ENCODE measurements around the gene IL12RB2.

Gene IL12RB2

DNA sequence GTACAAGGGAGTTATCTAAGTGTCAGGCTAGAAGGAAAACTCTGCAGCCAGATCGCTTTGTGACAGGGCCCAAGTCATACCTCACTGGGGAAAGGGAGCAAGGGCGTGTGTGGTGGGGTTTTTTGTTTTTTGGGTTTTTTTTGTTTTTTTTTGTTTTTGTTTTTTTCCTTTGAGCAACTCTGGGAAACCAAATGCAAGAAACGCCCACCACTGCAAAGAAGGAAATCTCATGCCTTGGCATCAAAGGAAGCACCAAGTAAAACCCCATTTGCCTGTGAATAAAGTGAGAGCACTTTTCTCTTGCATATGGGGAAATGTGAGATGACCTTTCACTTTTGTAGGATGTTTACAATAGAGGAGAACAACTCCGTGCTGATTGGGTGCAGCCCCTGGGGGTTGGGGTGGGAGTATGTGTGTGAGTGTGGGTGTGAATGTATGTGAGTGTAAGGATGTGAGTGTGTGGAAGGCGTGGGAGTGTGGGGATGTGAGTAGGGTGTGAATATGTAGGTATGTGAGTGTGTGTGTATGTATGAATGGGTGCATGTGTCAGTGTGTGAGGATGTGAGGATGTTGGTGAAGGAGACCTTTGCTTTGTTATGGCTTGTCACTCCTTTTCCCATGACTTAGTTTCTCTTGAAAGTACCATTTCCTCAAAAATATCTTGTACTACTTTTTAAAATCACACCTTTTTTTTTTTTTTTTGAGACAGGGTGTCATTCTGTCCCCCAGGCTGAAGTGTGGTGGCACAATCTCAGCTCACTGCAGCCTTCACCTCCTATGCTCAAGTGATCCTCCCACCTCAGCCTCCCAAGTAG lies 34.6 kb downstream of the IL12RB2 start:
- Histone ChIP-seq H3K4me3 (no peak overlapping the region), H3K27ac (no peak overlapping the region)

DNA sequence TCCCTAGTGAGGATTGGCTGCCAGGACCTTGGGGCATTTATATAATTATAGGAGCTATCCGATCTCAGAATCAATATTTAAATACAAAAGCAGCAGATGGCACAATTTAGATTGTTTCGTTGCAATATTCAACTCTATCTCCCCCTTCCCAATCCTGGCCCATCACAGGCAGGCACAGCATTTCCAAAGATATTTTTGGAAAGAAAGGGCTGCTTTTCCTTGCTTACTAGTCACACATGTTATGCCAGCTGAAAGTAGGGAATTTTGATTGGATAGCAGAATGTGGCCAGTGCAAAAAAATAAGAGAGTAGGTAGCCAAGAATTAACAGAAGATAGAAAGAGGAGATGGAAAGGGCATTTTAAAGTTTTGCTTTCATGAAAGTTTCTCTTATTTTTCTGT lies 37.9 kb downstream of the IL12RB2 start:
- H3K4me3 ChIP-seq: no peak overlapping the region
- no peak overlapping the region for H3K27ac ChIP-seq

DNA sequence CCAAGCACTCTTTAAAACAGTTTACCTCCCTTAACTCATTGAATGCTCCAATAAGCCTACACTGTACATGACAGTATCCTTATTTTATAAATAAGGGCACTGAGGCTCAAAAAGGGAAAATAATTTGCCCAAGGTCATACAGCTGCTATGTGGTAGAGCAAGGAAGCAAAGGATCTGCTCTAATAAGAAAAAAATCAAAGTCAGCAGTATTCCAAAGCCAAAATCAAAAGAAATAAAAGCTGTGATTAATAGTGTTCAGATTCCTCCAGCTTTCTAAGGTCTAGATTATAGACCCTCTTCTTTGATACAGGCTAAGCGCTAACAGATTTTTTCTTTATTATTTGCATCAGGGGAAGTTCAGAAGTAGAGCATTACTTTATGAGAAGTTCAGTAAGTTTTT lies 39.3 kb downstream of the IL12RB2 start:
- H3K4me3 ChIP-seq: no peak overlapping the region

DNA sequence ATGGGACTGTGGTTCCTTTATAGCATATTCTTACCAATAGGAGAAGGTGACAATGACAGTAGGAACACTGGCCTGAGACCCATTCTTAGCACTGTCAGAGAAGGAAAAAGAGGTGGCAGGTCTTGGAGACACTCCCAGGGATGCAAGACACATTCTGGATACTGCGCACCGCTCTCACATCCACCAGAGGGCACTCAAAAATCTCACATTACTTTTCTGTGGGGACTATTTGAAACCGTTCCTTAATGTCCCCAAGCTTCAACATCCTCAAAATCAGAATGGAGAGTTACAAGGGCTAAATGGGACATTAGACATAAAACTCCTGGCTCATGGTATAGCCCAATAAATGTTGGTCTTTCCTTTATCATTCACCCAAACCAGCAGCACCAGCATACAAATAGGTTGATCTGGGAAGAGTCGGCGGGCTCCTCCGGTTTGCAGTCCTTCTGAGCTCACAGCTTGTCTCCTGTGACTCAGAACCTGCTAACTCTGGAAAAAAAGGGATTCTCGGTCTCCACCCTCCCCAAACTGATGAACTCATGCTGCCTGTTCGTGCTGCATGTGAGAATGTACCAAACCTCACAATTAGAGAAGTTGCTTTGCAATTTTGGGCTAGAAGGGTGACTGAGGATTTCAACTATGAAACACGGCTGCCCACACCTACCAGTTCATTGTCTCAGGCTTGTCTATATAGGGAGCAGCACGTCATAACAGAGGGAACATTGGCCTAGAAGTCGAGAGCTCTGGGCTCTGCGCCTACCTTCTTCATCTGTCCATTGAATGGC lies 40.2 kb downstream of the IL12RB2 start:
- Histone ChIP-seq H3K4me3 (no peak overlapping the region), H3K27ac (peak overlapping the region in 14 of 21 experiments; percentile 1 to 63 (median 36))

More for the DNA sequence above, 39.3 kb downstream of the IL12RB2 start:
- peak overlapping the region in 1 of 21 experiments; percentile 59 for H3K27ac ChIP-seq

DNA sequence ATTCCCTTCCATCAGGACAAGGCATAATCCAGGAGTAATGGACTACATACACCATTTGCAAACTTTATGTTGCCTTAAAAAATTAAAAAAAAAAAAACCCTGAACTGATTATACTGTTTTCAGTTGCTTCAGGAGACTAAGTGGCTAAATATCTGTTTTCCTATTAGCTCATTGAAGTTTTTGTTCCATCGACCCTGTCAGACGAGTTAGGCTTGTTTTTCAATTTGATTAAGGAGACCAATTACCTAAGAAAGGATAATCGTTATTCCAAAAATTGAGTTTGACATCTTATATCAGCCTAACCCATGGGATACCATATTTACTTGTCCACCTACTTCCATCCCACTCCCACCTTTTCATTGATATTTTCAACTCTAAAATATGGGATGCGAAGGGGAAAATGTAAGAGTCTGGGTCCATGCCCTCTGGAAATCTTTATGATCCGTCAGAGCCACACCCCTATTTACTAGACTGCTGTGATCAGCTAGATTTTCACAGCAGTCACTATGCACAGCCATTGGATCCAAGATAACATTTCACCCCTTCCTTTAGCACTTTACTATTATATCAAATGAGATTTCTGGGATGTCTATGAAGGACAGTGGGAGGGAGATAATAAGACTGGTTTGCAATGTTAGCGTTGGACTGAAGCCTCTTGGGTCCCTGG lies 41.0 kb downstream of the IL12RB2 start:
- H3K27ac ChIP-seq: peak overlapping the region in 11 of 21 experiments; percentile 1 to 63 (median 37)
- no peak overlapping the region for H3K4me3 ChIP-seq

DNA sequence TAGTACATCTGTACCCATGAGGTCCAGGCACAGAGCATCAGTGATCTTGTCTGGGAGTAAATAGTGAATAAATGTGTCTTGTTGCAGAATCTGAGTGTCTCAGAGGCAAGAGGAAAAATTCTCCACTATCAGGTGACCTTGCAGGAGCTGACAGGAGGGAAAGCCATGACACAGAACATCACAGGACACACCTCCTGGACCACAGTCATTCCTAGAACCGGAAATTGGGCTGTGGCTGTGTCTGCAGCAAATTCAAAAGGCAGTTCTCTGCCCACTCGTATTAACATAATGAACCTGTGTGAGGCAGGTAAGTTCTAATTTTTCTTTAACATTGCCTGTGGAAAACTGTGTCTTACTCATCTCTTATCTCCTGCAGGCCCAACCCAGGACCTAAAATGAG lies 43.1 kb downstream of the IL12RB2 start:
- no peak overlapping the region for H3K27ac ChIP-seq
- no peak overlapping the region for H3K4me3 ChIP-seq

DNA sequence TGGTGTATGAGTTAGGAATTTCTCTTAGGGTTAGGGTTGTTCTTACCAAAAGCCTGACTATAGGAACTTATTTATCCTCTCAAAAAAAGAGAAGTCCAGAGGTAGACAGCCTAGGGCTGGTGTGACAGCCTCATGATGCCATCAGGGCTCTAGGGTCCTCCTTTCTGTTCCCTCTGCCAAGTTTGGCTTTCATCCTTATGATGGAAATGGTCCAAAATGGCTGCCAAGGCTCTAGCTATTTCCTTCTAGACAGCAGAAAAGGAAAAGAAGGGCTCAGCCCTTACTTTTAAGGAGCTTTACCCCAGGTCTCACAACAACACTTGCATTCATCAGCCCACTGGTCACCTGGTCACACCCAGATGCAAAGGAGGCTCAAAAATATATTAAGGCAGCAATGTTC lies 44.5 kb downstream of the IL12RB2 start:
- H3K4me3 ChIP-seq: no peak overlapping the region
- H3K27ac ChIP-seq: no peak overlapping the region

DNA sequence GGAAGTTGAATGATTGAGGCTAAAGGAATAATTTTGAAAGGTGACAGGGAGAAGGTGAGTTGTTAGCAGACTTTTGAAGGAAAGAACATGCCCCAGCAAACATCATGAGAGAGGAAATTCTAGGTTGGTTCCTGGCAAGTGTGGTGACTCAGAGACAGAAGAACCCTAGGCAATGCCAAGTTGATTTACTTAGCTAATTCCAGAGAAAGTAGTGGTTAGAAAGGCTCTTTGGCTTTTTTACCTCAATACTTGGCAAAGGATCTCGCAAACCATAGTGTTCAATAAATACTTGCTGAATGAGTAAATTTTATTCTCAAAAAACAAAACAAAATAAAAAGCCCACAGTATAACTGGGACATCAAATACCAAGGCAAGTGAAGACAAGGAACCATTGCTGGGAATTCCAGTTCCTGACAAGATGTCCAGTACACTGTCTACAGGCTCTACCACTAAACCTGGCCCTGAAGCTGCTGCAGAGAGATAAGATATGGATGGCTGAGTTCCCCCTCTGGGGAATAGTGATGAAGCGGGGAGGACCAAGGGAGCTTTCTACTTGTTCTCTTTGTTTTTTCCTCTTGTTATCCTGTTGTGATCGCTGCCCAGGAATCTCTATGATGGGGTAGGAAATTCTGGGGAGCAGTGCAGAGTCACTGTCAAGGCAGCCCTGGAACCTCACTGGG lies 48.2 kb downstream of the IL12RB2 start:
- Histone ChIP-seq H3K4me3 (no peak overlapping the region), H3K27ac (peak overlapping the region in 11 of 21 experiments; percentile 1 to 61 (median 24))

DNA sequence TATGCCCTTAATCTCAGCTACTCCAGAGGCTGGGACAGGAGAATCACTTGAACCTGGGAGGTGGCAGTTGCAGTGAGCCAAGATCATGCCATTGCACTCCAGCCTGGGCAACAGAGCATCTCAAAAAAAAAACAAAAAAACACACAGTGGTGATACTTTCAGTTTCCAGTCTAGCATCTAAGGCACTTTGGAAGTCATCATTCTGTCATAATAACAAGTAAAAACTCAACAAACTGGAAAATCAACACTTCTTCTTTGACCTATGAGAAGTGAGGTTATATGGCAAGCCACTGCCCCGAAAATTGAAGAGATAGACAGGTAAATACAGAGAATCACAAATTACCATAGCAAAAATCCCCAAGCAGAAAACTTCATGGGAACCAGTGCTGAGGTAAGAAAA lies 51.9 kb downstream of the IL12RB2 start:
- H3K4me3 ChIP-seq: no peak overlapping the region
- no peak overlapping the region for H3K27ac ChIP-seq

DNA sequence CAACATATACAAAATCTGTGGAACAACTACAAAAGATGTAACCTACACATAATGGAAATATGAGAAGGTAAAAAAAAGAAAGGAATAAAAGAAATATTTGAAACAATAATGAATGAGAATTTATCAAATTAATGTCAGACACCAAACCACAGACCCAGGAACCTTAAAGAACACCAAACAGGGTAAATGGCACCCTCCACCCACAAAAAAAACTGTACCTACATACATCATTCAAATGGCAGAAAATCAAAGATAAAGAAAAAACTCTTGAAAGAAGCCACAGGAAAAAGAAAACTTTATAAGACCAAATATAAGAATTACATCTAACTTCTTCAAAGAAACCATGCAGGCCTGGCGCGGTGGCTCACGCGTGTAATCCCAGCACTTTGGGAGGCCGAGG lies 54.0 kb downstream of the IL12RB2 start:
- Histone ChIP-seq H3K4me3 (no peak overlapping the region), H3K27ac (no peak overlapping the region)

DNA sequence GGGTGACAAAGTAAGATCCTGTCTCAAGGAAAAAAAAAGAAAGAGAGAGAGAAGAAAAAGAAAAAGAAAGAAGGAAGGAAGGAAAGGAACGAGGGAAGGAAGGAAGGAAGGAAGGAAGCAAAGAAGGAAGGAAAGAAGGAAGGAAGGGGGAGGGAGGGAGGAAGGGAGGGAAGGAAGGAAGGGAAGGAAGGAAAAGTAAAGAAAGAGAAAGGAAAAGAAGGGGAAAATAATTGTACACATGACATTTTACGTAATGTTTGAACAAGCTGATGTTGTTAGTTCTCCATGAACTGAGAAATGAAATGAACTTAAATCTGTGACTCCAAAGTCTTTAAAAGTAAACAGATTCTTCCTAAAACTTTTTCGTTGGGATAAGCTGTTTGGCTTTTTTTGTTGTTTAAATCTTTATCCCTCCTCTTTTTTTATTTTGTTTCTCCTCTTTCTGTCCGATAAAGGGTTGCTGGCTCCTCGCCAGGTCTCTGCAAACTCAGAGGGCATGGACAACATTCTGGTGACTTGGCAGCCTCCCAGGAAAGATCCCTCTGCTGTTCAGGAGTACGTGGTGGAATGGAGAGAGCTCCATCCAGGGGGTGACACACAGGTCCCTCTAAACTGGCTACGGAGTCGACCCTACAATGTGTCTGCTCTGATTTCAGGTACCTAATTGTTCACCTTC lies 59.8 kb downstream of the IL12RB2 start:
- H3K4me3 ChIP-seq: no peak overlapping the region
- no peak overlapping the region for H3K27ac ChIP-seq

DNA sequence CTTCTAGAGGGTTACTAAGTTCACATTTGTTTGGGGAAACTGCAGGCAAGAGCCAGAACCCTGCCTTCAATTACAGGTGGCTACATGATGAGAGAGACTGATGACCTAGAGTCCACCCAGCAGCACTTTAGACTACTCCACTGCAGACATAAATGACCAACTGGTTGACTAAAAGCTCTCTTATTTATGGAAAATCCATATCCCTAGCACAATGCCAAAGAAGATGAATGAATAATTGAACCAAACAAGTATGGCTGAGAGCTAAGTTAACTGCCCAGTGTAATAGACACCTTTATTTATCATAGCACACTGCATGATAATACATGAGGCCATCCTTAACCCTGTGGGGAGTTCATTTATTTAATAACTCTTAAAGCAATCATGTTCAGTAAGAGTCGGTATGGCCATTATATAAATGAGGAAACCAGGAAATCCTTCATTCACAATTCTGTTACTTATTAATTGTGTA lies 60.4 kb downstream of the IL12RB2 start:
- H3K27ac ChIP-seq: no peak overlapping the region
- no peak overlapping the region for H3K4me3 ChIP-seq

DNA sequence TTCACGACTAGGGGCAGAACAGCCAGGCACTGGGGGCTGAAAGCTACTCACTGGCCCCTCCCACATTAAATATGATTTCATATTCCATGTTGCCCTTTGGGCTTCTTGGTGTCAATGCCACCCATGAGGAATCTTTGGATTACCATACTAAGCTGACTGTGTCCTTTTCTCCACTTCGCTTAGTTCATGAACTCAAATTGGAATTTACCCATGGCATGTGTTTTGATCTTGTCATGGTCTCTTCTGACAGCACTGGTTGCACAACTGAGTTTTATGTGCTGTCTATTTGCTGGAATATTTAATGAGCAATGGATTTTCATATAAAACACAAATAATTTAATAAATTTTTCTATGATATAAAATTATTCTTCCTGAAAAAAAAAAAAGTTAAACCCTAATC lies 63.4 kb downstream of the IL12RB2 start:
- no peak overlapping the region for H3K27ac ChIP-seq
- H3K4me3 ChIP-seq: no peak overlapping the region

DNA sequence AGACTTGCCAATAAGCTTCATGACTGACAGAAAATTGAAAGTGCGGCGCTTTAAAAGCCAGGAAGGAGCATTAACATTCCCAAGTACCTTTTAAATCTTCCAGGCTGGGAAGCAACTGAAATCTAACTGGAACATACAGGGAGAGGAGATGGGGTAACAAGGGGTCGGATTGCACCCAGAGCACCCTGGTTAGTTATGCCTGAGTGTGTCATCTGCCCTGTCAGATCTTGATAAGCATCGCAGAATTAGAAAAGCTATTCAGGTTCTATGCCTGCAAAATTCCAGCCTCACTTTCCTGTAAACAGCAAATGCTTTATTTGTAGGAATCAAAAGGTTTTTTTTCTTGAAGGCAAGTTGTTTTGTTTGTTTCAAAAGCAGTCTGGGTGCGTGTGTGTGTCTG lies 64.0 kb downstream of the IL12RB2 start:
- Histone ChIP-seq H3K4me3 (no peak overlapping the region), H3K27ac (peak overlapping the region in 1 of 21 experiments; percentile 9)

DNA sequence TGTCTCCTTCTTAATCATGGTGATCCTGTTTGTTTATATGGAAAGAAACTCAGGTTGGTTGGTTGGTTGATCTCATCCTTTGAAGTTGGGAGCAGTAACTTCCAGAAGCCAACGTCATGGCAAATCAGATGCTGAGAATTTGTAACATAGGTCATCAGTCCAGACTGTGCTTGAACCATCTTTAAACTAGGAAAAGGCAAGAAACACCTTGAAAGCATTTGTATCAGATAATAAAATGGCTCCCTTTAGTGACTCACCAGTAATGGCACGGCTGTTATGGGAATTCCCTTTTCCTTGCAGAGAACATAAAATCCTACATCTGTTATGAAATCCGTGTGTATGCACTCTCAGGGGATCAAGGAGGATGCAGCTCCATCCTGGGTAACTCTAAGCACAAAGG lies 64.5 kb downstream of the IL12RB2 start:
- no peak overlapping the region for H3K4me3 ChIP-seq
- peak overlapping the region in 2 of 21 experiments; percentile 6 to 9 for H3K27ac ChIP-seq

DNA sequence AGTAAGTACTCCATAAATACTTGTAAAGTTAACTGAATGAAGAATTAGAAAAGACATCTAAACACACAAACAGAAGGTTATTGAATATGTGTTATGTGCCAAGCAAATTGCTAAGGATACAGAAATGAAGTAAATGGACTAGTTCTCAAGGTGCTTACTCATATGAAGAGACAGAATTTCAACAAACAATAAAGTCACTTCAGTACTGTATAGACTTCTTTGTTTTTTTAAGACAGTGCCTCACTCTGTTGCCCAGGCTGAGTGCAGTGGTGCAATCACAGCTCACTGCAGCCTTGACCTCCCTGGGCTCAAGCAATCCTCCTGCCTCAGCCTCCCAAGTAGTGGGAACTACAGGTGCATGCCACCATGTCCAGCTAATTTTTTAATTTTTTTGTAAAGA lies 65.2 kb downstream of the IL12RB2 start:
- Histone ChIP-seq H3K4me3 (no peak overlapping the region), H3K27ac (peak overlapping the region in 1 of 21 experiments; percentile 6)

DNA sequence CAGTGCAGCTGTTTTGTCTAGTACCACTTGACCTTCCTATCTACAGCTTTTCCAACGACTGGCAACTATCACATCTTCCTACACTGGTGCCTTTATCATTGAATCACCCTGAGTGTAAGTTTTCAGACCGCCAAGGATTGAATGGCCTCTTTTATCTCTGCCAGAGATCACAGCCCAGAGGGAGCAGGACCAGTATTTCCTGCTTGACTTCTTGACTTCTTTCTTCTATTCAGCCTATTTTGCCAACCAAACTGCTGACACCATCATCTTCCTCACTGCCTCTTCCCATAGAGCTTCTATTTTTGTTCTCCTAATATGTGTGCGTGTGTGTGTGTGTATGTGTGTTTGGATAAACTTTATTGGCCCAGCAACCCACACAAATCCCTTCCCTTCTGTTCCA lies 68.7 kb downstream of the IL12RB2 start:
- H3K27ac ChIP-seq: peak overlapping the region in 1 of 21 experiments; percentile 31
- H3K4me3 ChIP-seq: no peak overlapping the region

DNA sequence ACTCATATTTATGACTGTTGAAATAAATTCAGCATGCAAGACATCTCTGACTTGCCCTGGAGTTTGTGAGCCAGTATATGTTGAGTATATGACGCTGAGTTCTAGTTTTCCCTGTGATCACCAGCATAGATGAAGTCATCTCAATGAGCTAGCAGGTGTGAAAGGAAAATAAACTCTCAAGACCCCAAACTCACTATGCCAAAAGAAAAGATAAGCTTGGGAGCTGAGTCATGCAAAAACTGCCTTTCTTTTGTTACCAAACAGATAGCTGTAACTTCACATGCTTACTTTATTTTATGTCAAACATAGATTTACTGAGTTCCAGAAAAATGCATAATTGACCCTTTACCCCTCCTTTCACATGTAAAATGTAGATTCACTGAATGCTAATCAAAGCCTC lies 69.6 kb downstream of the IL12RB2 start:
- H3K4me3 ChIP-seq: no peak overlapping the region
- H3K27ac ChIP-seq: peak overlapping the region in 1 of 21 experiments; percentile 31

DNA sequence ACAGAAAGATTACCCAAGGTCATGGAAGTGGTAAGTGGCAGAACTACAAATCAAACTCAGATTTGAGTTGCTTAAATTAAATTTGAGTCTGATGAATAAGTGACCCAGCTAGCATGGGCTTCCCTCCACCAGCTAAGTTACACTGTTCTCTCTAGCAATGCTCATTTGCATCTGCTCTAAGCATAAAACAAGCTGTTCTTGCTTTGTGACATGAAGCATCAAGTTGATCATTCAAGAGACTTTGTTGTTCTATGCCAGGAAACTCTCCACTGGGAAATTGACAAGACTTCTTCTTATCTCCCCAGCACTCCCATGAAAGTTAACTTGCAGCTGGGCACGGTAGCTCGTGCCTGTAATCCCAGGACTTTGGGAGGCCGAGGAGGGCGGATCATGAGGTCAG lies 73.5 kb downstream of the IL12RB2 start:
- no peak overlapping the region for H3K27ac ChIP-seq
- no peak overlapping the region for H3K4me3 ChIP-seq
